ENCODE results near the gene SRPK2. TPM values are rescaled to one million over a fixed set of nuclear protein-coding genes. Genes with fewer than 3 reads are reported as not detected.

SRPK2 gene
- total RNA-seq, 1 experiment from 2014 or later, result 59.8 TPM

DNA sequence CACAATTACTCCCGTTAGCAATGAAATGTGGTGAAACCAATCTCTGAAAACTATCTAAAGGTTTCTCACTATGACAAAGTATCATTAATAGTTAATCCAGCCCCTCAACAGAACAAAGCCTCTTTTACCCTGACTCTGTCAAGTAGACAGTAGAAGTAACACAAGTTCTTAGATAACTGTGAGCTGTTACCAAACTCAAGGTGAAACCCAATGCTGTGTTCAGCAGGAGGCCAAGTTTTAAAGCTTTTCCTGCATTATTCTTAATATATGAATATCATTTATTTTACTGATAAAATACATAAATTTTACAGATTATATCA is 109.1 kb downstream of the SRPK2 start:
- H3K4me3 ChIP-seq (ENCODE audit: low read depth, low read length, poor library complexity, severe bottlenecking), result no peak overlapping the region
- TF ChIP-seq, protein P1, sequence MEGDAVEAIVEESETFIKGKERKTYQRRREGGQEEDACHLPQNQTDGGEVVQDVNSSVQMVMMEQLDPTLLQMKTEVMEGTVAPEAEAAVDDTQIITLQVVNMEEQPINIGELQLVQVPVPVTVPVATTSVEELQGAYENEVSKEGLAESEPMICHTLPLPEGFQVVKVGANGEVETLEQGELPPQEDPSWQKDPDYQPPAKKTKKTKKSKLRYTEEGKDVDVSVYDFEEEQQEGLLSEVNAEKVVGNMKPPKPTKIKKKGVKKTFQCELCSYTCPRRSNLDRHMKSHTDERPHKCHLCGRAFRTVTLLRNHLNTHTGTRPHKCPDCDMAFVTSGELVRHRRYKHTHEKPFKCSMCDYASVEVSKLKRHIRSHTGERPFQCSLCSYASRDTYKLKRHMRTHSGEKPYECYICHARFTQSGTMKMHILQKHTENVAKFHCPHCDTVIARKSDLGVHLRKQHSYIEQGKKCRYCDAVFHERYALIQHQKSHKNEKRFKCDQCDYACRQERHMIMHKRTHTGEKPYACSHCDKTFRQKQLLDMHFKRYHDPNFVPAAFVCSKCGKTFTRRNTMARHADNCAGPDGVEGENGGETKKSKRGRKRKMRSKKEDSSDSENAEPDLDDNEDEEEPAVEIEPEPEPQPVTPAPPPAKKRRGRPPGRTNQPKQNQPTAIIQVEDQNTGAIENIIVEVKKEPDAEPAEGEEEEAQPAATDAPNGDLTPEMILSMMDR (conservative IDR thresholded peaks at IDR 0.05; ENCODE audit: low read depth, low read length), result no peak
- no peak for DNase-seq (ENCODE audit: low spot score)
- H3K9me3 ChIP-seq (ENCODE audit: low read depth, low read length, poor library complexity, severe bottlenecking), result no peaks in the 10 kb centered on the region
- H3K27me3 ChIP-seq (replicated peaks; ENCODE audit: insufficient read depth, low read depth, low read length, poor library complexity), result no peaks in the 10 kb centered on the region
- no peaks in the 10 kb centered on the region for H3K36me3 ChIP-seq (ENCODE audit: insufficient read depth, low read length, poor library complexity, severe bottlenecking)
- CTCF ChIA-PET, result no interaction called here
- intact Hi-C loops (cut with micrococcal nuclease; ENCODE audit: unreplicated experiment), result no loop called here
- no peak overlapping the region for H3K27ac ChIP-seq (ENCODE audit: low read depth, low read length, poor library complexity, severe bottlenecking)
- H3K4me1 ChIP-seq (ENCODE audit: insufficient read depth, low read length, poor library complexity, severe bottlenecking), result peaks cover 9% of the 10 kb centered on the region
- no TSS peak for BruUV-seq (replicated peaks)
- POLR2A ChIA-PET (ENCODE audit: low non-redundant PET), result no interaction called here

DNA sequence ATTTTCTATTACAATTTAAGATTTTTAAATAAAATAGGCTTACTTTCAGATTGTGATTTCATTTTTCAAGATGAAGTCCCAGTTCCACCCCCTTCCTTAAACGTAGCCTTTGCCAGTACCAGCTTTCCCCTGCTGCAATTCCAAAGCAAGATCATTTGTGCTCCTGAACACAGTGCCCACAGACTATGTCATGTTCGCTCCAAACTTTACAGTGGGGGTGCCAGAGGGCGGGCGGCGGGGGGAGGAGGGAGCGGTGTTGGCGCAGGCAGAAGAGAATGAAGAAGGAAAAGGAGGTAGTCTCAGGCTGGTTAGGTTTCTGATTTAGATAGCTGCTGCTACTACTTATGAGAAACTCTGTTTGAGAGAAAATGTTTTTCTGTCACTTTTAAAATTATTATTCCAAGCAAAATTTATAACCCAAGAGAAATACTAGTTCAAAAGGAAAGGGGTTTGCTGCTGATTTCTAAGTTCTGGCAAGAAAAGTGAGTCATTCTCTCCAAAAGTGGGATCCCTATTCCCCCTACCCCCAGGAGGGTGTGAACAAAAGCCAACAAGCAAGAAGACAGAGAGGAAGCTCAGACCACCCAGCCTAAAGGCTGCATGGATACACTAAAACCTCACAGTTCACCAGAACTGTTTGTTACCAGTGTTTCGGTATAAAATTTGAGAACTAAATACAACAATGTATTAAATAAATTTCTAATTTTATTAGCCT is 109.6 kb downstream of the SRPK2 start:
- TF ChIP-seq, protein P1 (conservative IDR thresholded peaks at IDR 0.05; ENCODE audit: low read depth, low read length), result no peak
- POLR2A ChIA-PET (ENCODE audit: low non-redundant PET), result no interaction called here
- BruUV-seq (replicated peaks), result no TSS peak
- Histone ChIP-seq H3K9me3 (ENCODE audit: low read depth, low read length, poor library complexity, severe bottlenecking) (no peaks in the 10 kb centered on the region), H3K4me3 (ENCODE audit: low read depth, low read length, poor library complexity, severe bottlenecking) (no peak overlapping the region), H3K27ac (ENCODE audit: low read depth, low read length, poor library complexity, severe bottlenecking) (no peak overlapping the region), H3K4me1 (ENCODE audit: insufficient read depth, low read length, poor library complexity, severe bottlenecking) (peaks cover 9% of the 10 kb centered on the region), H3K27me3 (replicated peaks; ENCODE audit: insufficient read depth, low read depth, low read length, poor library complexity) (no peaks in the 10 kb centered on the region), H3K36me3 (ENCODE audit: insufficient read depth, low read length, poor library complexity, severe bottlenecking) (no peaks in the 10 kb centered on the region)
- intact Hi-C loops (cut with micrococcal nuclease; ENCODE audit: unreplicated experiment), result no loop called here
- CTCF ChIA-PET, result no interaction called here
- DNase-seq (ENCODE audit: low spot score), result no peak

DNA sequence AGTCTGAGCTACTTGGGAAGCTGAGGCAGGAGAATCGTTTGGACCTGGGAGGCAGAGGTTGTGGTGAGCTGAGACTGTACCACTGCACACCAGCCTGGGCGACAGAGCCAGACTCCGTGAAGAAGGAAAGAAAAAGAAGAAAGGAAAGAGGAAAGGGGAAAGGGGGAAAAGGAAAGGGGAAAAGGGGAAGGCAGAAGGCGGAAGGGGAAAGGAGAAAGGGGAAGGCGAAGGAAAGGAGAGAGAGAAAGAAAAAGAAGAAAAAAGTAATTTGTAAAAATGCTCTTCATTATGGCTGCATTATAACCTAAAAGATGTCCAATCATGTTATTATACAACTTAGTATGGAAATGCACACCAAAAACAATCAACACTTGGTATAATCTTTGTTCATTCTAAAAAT is 110.2 kb downstream of the SRPK2 start:
- CTCF ChIA-PET, result no interaction called here
- H3K4me3 ChIP-seq (ENCODE audit: low read depth, low read length, poor library complexity, severe bottlenecking), result no peak overlapping the region
- no TSS peak for BruUV-seq (replicated peaks)
- intact Hi-C loops (cut with micrococcal nuclease; ENCODE audit: unreplicated experiment), result no loop called here
- no peak for DNase-seq (ENCODE audit: low spot score)
- no peaks in the 10 kb centered on the region for H3K27me3 ChIP-seq (replicated peaks; ENCODE audit: insufficient read depth, low read depth, low read length, poor library complexity)
- POLR2A ChIA-PET (ENCODE audit: low non-redundant PET), result interaction anchor here (0.6 kb wide), 1 partner anchor 216 kb away, joined by 4 read pairs; no protein-coding TSS in a partner anchor
- H3K27ac ChIP-seq (ENCODE audit: low read depth, low read length, poor library complexity, severe bottlenecking), result no peak overlapping the region
- H3K4me1 ChIP-seq (ENCODE audit: insufficient read depth, low read length, poor library complexity, severe bottlenecking), result peaks cover 9% of the 10 kb centered on the region
- no peaks in the 10 kb centered on the region for H3K9me3 ChIP-seq (ENCODE audit: low read depth, low read length, poor library complexity, severe bottlenecking)
- TF ChIP-seq, protein P1 (conservative IDR thresholded peaks at IDR 0.05; ENCODE audit: low read depth, low read length), result no peak
- no peak for TF ChIP-seq EZH2 (IDR thresholded peaks at IDR 0.05; ENCODE audit: borderline replicate concordance, low read depth, low read length, poor library complexity, severe bottlenecking)
- H3K36me3 ChIP-seq (ENCODE audit: insufficient read depth, low read length, poor library complexity, severe bottlenecking), result no peaks in the 10 kb centered on the region
